ENCODE measurements around the gene GAREM2.

Gene GAREM2

DNA sequence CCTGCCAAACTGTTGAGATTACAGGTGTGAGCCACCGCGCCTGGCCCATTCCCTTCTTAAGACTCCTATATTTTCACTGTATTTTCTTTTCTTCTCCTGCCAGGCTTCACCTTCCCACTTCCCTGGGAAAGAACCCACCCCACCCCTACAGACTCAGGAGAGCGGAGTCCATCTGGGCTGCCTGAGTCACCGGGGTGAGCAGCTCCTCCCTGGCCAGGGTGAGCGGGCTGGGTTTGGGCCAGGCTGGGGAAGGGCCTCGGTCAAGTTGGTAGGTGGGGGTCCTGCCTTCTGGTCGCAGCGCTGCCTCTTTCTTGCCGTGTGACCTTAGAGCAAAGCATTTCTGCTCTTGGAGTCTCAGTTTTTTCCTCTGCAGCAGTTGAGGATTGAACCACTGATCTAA is 2.1 kb upstream of the GAREM2 start:
- no peak for DNase-seq

DNA sequence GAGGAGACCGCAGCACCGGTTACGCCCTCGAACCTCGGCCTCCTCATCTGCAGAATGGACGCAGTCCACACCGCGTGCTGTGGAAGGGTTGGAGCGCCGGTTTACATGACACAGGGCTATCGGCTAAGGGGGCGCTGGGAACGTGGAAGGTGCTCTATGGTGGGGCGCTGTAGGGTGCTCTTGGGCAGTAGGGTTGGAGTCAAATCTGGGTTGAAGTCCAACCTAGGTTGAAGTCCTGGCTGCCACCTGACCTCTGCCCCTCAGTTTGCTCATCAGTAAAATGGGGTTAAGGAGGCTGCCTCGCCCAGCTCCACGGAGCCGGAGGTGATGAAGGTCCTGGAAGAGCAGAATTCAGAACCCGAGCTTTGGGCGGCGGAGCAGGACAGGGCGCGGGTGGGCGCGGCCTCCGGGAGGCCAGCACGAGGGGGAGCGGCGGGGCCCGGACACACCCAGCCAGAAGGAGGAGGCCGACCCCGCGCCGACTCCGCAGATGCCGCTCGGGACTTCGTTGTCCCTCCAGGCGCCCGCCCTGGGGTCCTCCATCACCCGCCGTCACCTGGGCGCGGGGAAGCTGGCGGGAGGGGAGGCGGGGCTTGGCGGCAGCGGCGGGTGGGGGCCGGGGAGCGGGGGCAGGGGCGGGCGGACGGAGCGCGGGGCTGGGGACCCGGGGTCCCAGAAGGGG is 558 bp upstream of the GAREM2 start:
- DNase-seq: no peak

DNA sequence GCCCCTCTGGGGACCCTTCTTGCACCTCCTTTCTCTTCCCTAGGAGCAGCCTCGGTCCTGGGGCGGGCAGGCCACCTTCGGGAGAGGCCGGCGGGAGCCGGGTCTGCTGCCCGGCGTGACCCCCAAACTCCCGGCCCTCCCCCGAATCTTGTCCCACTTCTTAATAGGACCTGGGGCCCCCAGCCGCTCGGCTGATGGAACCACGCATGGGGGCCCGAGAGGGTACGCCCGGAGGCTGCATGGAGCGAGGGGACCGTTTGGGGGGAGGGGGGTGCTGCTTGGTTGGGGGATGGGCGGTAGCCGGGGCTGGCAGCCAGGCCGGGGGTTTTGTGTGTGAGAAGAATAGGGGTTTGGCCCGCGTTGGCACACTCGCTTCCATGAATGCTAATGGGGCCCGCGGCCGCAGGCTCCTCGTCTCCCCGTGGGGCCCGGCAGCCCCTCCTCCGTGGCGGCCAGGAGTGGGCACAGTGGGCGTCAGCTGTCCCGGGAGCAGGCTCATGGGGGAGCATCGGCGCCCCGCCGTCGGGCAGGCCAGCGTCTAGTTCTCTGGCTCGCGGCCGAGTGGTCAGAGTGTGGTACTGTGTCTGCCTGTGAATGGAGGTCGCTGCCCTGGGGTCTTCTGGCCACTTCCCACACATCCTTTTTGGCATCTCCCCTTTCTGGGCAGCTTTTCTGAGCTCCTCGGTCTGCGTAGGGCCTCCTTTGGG is 1.0 kb downstream of the GAREM2 start:
- DNase-seq: no peak

DNA sequence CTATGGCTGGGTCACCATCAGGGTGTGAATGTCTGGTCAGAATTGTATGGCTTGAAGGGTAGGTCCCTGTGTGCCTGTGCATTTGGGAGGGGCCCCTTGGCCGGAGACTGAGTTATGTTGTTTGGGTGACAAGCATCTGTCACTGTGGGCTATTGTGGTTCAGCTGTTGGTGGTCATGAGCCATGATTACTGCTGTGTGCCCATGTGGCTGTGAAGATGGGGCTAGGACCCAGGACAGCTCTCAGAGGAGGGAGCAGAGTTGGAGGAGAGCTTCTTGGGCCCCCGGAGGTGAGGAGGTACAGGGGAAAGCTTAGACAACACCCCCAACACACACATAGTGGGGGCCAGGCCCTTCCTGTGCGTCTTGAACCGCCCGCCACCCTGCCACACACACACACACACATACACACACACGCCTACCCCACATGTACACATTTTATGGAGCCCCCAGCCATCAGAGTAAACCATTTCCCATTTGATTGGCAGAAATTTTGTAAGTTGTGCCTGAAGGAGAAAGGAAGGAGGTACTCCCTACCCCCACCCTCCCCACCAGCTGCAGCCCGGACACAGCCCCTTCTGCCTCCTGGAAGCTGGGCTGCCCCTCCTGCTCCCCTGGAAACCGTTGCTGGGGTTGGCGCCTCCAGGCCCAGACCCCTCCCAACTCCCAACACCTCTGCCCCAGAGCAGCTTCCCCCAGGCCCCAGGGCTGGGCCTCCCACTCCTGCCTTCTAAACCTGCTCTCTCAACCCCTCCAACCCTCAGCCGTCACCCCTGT is 2.0 kb downstream of the GAREM2 start:
- no peak for DNase-seq

DNA sequence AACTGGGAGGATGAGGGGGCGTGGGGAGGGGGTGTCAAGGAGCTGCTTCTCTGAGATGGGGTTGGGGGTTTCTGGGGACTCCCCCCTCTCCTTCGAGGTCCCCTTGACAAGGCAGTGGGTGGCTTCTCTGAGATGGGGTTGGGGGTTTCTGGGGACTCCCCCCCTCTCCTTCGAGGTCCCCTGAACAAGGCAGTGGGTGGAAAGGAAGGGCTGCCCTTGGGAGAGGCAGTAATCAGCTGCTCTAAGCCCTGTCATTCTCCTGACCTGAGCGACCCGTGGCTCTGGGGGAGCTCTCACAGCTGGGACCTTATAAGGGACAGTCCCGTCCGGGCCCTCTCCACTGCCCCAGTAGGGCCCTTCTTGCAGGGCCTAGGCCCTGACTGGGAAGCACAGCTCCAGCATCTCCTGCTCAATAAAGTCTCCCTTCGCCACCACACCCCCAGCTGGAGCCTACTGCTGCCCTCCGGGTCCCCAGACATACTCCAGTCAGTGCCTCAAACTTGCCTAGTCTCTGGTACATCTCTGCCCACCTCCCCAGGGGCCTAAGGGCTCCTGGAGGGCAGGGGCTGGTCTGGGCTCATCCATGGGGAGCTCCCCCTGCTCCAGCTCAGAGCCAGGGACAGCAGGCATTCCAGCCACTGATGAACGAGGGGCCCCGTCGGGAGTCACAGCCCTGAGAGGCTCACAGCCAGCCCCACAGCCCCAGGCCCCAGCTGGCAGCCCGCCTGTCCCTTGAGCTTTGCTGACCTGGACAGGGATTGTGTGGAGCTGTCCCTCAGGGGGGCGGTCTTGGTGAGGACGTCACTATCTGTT is 2.8 kb downstream of the GAREM2 start:
- DNase-seq: no peak

DNA sequence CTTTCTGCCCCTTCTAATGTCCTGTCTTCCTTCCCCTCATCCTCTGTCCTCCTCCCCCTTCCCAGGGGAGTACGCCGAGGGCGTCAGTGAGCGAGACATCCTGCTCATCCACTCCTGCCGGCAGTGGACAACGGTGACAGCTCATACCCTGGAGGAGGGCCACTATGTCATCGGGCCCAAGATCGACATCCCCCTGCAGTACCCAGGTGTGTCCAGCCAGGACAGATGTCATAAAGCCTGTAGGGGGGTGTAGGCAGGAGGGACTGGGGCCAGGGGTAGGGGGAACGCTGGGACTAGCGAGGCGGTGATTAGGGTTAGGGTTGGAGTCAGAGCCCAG is 3.4 kb downstream of the GAREM2 start:
- no peak for DNase-seq

DNA sequence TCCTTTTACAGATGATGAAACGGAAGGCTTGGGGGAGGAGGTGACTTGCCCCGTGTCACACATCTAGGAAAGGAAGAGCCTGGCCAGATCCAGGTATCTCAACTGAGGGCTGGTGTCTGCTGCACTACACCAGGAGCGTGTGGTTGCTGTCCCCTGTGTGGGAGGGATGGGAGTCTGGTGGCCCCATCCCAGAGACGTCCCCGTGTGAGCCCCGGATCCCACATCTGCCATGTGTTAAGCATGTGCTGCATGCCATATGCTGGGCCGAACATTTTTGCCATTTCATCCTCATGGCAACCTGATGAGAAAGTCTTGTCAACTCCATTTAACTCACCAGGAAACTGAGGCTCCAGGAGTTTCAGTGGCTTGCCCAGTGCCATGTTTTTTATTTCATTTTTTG is 4.2 kb downstream of the GAREM2 start:
- DNase-seq: no peak

DNA sequence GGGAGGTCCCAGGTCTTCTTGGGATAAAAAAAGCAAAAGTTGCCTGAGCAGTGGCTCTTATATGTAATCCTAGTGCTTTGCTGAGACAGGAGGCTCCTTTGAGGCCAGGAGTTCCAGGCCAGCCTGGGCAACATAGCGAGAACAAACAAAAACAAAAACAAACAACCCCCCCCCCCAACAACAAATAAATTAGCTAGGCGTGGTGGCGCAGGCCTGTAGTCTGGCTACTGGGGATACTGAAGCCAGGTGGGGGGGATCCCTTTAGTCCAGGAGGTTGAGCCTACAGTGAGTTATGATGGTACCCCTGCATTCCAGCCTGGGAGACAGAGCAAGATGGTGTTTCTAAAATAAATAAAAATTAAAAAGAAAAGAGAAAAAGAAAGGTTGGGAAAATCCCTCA is 5.4 kb downstream of the GAREM2 start:
- no peak for DNase-seq

DNA sequence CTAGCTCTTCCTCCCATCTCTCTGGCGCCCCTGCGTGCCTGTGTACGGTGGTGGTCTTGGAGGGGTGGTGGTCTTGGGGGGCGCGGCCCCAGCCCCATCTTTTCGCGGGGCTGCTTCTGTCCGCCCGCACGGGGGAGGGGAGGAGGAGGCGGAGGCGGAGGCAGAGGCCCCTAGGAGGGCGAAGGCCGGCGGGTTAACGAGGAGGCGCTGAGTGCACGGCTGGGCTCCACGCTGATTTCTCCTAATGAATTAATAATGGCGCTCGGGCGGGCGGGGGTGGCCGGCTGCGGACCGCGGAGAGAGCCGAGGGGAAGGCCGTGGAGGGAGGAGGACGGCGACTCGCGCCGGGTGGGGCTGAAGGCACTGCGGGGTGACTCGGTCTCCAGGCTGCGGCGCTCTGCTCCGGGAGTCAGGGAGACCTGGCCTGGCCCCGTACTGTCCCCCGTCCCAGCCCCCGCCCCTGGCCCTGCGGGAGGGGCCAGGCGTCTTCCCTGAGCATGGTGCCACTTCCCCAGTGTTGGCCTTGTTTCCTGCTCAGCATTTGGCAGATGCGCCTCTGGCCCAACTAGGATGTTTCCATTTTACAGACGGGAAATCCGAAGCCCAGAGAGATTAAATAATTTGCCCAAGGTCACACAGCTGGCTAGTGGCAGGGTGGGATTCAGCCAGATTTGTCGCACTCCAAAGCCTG is 6.0 kb downstream of the GAREM2 start:
- DNase-seq: peak; percentile 16

DNA sequence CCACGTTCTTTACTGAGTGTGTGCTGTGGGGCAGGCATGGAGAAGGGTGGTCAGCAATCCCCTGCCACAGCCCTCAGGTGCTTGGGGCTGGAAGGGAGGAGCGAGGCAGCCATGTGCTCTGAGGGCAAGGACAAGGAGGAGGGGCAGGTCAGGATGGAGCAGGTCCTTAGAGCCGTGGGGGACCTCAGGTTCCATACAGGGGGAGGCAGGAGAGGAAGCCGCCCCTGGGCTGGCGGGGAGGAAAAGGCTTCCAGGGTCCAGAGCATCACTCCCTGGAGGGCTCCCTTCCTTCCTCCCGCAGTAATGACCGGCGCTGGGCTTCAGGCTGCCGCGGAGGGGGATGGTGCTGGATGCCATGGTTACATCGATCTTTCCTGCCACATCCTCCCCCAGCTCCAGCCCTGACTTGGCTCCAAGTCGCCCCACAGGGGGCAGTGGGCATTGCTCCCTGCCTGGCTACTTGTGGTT is 6.6 kb downstream of the GAREM2 start:
- no peak for DNase-seq

DNA sequence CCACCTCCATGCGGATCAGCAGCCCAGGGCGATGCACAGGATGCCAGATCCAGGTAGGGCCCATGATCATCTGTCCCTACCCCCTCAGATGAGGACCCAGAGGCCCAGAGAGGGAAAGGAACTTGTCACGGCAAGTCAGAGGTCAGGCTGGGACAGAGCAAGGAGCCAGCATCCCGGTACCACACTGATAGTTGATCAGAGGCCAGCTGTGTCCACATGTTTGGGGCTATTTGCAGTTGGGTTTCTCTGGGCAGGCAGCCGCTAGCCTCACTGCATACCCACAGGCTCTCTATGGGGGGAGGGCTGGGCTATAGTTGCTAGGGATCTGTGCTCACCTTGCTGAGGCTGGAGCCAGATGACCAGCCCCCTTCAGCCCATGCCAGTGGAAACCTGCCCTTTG is 9.6 kb downstream of the GAREM2 start:
- DNase-seq: no peak

DNA sequence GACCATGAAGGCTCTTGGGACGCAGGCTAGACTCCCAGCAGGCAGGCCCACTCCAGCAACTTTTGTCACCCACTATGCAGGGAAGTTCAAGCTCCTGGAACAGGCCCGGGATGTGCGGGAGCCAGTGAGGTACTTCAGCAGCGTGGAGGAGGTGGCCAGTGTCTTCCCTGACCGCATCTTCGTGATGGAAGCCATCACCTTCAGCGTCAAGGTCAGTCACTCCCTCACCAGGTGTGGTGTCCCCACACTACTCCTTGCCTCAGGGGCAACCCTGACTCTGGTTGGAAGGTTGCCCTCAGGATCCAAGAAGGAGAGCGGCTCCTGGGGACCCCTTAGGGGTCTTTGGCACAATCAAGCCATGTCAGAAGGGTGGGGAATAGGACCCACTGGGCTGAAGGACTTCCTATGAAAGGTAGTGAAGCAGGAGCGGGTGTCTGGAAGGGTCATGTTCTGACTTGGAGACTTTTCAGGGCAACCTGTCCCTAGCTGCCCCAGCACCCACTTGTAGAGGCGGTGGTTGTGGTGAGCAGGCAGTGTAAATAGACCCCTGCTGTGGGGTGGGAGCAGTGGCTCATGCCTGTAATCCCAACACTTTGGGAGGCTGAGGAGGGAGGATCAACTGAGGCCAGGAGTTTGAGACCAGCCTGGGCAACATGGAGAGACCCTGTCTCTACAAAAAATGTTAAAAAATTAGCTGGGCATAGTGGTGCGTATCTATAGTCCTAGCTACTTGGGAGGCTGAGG is 10.2 kb downstream of the GAREM2 start:
- DNase-seq: no peak

DNA sequence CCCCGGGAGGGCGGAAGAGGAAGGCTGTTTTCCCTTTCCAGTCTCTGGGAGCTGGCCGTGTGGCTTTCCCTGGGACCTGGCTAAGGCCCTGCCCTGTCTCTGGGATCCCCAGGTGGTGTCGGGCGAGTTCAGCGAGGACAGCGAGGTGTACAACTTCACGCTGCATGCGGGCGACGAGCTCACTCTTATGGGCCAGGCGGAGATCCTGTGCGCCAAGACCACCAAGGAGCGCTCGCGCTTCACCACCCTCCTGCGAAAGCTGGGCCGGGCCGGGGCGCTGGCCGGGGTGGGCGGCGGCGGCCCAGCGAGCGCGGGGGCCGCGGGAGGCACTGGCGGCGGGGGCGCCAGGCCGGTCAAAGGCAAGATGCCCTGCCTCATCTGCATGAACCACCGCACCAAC is 11.2 kb downstream of the GAREM2 start:
- no peak for DNase-seq

DNA sequence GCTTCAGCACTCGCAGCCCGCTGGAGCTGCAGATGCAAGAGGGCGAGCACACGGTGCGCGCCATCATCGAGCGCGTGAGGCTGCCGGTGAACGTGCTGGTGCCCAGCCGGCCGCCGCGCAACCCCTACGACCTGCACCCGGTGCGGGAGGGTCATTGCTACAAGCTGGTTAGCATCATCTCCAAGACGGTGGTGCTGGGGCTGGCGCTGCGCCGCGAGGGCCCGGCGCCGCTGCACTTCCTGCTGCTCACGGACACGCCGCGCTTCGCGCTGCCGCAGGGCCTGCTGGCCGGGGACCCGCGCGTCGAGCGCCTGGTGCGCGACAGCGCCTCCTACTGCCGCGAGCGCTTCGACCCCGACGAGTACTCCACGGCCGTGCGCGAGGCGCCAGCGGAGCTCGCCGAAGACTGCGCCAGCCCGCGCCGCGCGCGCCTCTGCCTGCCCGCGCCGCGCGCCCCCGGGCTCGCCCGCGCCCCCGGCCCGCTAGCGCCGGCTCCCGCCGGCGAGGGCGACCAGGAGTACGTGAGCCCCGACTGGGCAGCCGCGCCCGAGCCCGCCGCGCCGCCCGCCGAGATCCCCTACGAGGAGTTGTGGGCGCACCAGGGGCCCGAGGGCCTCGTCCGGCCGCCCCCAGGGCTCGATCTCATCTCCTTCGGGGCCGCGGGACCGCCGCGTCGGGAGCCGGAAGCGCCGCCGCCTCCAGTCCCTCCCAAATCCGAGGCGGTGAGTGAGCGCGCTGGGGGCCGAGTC is 11.8 kb downstream of the GAREM2 start:
- DNase-seq: peak; percentile 90

DNA sequence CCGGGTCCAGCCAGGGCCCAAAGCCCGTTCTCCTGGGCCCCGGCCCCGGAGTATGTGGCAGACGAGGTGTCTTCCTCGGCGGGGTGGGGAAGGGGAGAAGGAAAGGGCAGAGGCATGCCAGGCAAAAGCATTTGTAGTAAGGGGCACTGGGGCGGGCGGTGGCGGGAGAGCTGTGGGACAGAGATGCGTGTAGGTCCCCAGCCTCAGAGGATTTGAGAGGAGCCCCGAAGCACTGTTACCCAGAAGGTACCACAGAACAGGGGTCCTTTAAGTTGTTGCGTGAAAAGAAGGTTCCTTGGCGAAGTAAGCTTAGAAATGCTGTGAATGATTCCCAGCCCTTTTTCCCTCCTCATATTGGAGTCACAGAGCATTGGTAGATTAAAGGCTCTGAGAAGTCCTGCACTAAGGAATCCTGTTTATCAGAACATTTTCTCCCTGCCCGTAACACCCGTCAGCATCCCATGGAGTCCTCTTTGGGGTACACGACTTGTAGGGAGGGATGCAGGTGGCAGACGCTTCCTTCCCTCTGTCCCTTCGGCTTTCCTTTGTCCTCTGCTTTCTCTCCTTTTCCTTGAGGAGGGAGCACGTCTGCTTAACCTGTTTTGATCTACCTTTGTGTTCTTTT is 12.5 kb downstream of the GAREM2 start:
- no peak for DNase-seq

DNA sequence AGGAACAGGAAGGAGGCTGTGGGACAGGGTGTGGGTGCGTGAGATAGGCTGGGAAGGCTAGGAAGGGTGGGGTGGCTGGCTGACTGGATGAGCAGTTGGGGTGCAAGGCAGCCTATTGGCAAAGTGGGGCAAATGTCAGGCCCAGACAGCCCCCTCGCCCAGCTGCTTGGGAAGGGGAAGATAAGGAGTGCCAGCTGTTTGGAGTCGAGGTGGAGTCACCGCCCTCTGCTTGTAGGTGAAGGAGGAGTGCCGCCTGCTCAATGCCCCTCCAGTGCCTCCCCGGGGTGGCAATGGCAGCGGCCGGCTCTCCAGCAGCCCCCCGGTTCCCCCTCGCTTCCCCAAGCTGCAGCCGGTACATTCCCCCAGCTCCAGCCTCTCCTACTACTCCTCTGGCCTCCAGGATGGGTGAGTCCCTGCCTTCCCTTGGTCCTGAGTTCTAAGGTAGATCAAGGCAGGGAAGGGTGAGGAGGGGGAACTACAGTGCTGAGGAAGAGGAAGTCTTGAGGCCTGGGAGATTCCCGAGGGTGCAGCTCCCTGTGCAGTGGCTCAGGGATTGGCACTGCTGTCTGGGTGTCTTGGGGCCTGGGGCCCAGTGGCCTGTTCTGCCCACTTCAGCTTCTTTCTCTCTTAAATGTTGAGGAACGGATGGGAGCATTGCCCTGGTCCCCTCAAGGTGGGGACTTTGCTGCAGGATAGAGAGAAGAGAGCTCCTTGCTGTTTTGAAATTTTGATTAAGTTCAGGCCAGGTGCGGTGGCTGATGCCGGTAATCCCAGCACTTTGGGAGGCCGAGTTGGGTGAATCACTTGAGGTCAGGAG is 13.3 kb downstream of the GAREM2 start:
- no peak for DNase-seq

DNA sequence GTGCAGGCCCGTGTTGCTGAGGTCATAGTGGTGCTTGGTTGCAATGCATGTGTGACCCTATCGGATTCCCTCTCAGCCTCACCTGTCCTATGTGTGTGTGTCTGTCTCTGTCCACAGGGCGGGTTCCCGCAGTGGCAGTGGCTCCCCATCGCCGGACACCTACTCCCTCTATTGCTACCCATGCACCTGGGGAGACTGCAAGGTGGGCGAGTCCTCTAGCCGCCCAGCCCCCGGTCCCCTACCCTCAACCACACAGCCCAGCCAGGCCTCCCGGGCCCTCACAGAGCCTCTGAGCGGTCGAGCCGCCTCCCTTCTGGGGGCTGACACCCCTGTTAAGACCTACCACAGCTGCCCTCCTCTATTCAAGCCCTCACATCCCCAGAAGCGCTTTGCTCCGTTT is 14.2 kb downstream of the GAREM2 start:
- DNase-seq: no peak

DNA sequence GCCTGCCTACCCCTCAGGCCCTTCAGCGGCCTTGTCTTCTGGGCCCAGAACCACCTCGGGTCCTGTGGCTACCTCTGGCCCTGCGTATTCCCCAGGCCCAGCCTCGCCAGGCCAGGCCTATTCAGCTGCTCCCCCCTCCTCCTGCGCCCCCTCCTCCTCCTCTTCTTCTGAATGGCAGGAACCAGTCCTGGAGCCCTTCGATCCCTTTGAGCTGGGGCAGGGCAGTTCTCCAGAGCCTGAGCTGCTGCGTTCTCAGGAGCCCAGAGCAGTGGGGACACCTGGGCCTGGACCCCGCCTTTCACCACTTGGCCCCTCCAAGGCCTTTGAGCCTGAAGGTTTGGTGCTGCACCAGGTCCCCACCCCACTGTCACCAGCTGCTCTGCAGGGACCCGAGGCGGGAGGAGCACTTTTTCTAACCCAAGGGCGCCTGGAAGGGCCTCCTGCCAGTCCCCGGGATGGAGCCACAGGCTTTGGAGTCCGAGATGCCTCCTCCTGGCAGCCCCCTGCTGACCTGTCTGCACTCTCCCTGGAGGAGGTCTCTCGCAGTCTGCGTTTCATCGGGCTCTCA is 14.7 kb downstream of the GAREM2 start:
- no peak for DNase-seq

DNA sequence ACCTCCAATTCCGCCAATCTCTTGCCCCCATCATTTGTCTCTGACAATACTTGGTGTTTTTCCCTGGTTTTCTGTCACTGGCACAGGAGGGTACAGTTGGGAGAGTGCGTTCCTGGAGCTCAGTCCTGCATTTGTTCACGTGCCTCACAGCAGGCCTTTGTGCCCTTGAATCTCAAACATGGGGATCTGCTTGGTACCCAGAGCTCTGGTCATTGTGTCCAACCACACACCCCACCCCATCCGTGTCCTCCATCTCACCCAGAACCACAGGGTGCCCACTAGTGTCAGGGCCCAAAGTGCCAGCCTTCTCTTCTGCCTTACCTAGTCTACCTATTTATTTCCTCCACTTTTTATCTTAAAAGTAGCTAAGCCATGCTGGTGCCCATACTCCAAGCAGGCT is 16.2 kb downstream of the GAREM2 start:
- no peak for DNase-seq
